HG03159 (cell line): Measurements from ENCODE around the gene SETD7.

ENCODE experiments used
- ATAC-seq: cut with Tn5 transposase; IDR thresholded peaks from one replicate; pipeline ENCODE4 v1.9.1; 2021; ENCODE audit warnings: mild to moderate bottlenecking, moderate library complexity; ENCODE audit not compliant: unreplicated experiment

The SETD7 gene

GRCh38 chr4:139514382-139515059 lies 41.5 kb downstream of the SETD7 start:
- no peak for ATAC-seq

- ATAC-seq, result no peak
These were observed 44.7 kb downstream of the SETD7 start for GRCh38 chr4:139511320-139511719.

- no peak for ATAC-seq
These were observed 46.1 kb downstream of the SETD7 start for GRCh38 chr4:139509727-139510410.

GRCh38 chr4:139508581-139509237 lies 47.3 kb downstream of the SETD7 start:
- no peak for ATAC-seq

GRCh38 chr4:139506774-139507173 lies 49.2 kb downstream of the SETD7 start:
- no peak for ATAC-seq

- no peak for ATAC-seq
These were observed 52.3 kb downstream of the SETD7 start for GRCh38 chr4:139503622-139504166.

GRCh38 chr4:139501927-139502899 lies 53.8 kb downstream of the SETD7 start:
- ATAC-seq, result no peak

- no peak for ATAC-seq
These were observed 54.5 kb downstream of the SETD7 start for GRCh38 chr4:139501527-139501926.

GRCh38 chr4:139501117-139501516 lies 54.9 kb downstream of the SETD7 start:
- no peak for ATAC-seq

- no peak for ATAC-seq
These were observed 56.8 kb downstream of the SETD7 start for GRCh38 chr4:139499186-139499585.

GRCh38 chr4:139493176-139493575 lies 62.8 kb downstream of the SETD7 start:
- no peak for ATAC-seq

GRCh38 chr4:139492429-139492828 lies 63.6 kb downstream of the SETD7 start:
- ATAC-seq, result no peak

- ATAC-seq, result no peak
These were observed 66.4 kb downstream of the SETD7 start for GRCh38 chr4:139489638-139490037.

GRCh38 chr4:139488442-139488841 lies 67.6 kb downstream of the SETD7 start:
- no peak for ATAC-seq

- no peak for ATAC-seq
These were observed 71.2 kb downstream of the SETD7 start for GRCh38 chr4:139484783-139485311.

GRCh38 chr4:139483000-139483399 lies 73.0 kb downstream of the SETD7 start:
- no peak for ATAC-seq

- no peak for ATAC-seq
These were observed 74.6 kb downstream of the SETD7 start for GRCh38 chr4:139481465-139481864.

- no peak for ATAC-seq
These were observed 79.7 kb downstream of the SETD7 start for GRCh38 chr4:139476363-139476762.

- ATAC-seq, result no peak
These were observed 83.2 kb downstream of the SETD7 start for GRCh38 chr4:139472852-139473251.

GRCh38 chr4:139470997-139471665 lies 84.9 kb downstream of the SETD7 start:
- no peak for ATAC-seq
